SK-N-SH treated with all-trans-retinoic acid at 6 μM for 48 hours (cell line): ENCODE measurements around the gene CRABP2.

Source experiments
- ESRRG ChIP-seq: fragments of 250-450 bp; sonication (Bioruptor Pico); IDR thresholded peaks from 2 replicates; pipeline ENCODE4 v1.6.1; 2021; ENCODE audit warnings: mild to moderate bottlenecking
- RARB ChIP-seq: fragments of 250-450 bp; sonication (Bioruptor Pico); IDR thresholded peaks from 2 replicates; pipeline ENCODE4 v1.8.0; 2021; ENCODE audit warnings: mild to moderate bottlenecking, moderate library complexity
- SNAI2 ChIP-seq: fragments of 250-450 bp; sonication (Bioruptor Pico); IDR thresholded peaks from 2 replicates; pipeline ENCODE4 v1.5.0; 2020; ENCODE audit warnings: mild to moderate bottlenecking, moderate library complexity

- TF ChIP-seq ESRRG (CRISPR knock-in tag): no peak
- TF ChIP-seq RARB (CRISPR knock-in tag): no peak
- no peak for TF ChIP-seq SNAI2
These were observed 11.3 kb downstream of the CRABP2 start for GRCh38 chr1:156693848-156694689.
